Eye (tissue), 1 donor: ENCODE data around the gene TNS3.

Source experiments
- DNase-seq: peaks from one replicate; pipeline ENCODE4 v3.0.0-alpha.2; 2015

The TNS3 gene

GRCh38 chr7:47292832-47293309, 289.0 kb downstream of the TNS3 start:
- no peak for DNase-seq

- no peak for DNase-seq
Measured at GRCh38 chr7:47291461-47292081, 290.3 kb downstream of the TNS3 start.

GRCh38 chr7:47290867-47291266, 291.0 kb downstream of the TNS3 start:
- no peak for DNase-seq

GRCh38 chr7:47290466-47290865, 291.4 kb downstream of the TNS3 start:
- DNase-seq: no peak

GRCh38 chr7:47288060-47288459, 293.9 kb downstream of the TNS3 start:
- DNase-seq: no peak

- DNase-seq: peak; percentile 74
Measured at GRCh38 chr7:47285860-47286491, 295.9 kb downstream of the TNS3 start.

- DNase-seq: no peak
Measured at GRCh38 chr7:47284691-47285635, 296.9 kb downstream of the TNS3 start.

GRCh38 chr7:47283497-47284131, 298.3 kb downstream of the TNS3 start:
- no peak for DNase-seq

- DNase-seq: no peak
Measured at GRCh38 chr7:47282790-47283496, 299.0 kb downstream of the TNS3 start.

- DNase-seq: no peak
Measured at GRCh38 chr7:47281966-47282643, 299.8 kb downstream of the TNS3 start.

GRCh38 chr7:47281161-47281560, 300.8 kb downstream of the TNS3 start:
- DNase-seq: no peak

- DNase-seq: no peak
Measured at GRCh38 chr7:47280114-47280513, 301.8 kb downstream of the TNS3 start.

GRCh38 chr7:47278043-47278442, 303.9 kb downstream of the TNS3 start:
- DNase-seq: no peak

- DNase-seq: no peak
Measured at GRCh38 chr7:47277321-47277781, 304.6 kb downstream of the TNS3 start.

GRCh38 chr7:47273974-47274766, 307.7 kb downstream of the TNS3 start:
- DNase-seq: no peak

- no peak for DNase-seq
Measured at GRCh38 chr7:47273088-47273487, 308.8 kb downstream of the TNS3 start.

GRCh38 chr7:47271749-47272148, 310.2 kb downstream of the TNS3 start:
- no peak for DNase-seq

- DNase-seq: no peak
Measured at GRCh38 chr7:47268851-47269836, 312.8 kb downstream of the TNS3 start.

GRCh38 chr7:47267346-47267745, 314.6 kb downstream of the TNS3 start:
- no peak for DNase-seq

- DNase-seq: no peak
Measured at GRCh38 chr7:47266799-47267198, 315.1 kb downstream of the TNS3 start.
